22Rv1 (cell line): ENCODE measurements around the gene IFNLR1.

Experiments
- ZFX ChIP-seq: fragments of 450-650 bp; IDR thresholded peaks from 2 replicates; pipeline ENCODE4 v1.6.1; 2017; ENCODE audit warnings: antibody characterized with exemption, borderline replicate concordance
- TF ChIP-seq, protein P1 (sequence below): fragments of 450-650 bp; IDR thresholded peaks from 2 replicates; pipeline ENCODE4 v1.5.1; 2017; ENCODE audit warnings: mild to moderate bottlenecking

DNA sequence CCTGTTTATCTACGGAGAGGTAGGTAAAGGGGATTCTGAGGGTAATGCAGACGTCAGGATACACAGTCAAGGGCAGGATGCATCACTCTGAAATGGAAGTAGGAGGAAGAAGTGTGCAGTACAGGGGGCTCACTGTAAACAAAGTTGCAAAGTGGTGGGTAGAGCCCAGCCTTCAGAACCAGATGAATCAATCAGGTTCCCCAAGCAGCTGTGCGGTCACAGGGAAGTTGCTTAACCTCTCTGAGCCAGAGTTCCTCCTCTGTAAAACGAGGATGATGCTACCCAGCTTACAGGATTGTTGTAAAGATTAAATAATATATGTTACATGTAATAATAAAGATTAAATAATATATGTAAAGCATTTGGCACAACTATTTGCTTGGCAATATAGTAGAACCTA, 61.6 kb downstream of the IFNLR1 start:
- TF ChIP-seq, protein P1, sequence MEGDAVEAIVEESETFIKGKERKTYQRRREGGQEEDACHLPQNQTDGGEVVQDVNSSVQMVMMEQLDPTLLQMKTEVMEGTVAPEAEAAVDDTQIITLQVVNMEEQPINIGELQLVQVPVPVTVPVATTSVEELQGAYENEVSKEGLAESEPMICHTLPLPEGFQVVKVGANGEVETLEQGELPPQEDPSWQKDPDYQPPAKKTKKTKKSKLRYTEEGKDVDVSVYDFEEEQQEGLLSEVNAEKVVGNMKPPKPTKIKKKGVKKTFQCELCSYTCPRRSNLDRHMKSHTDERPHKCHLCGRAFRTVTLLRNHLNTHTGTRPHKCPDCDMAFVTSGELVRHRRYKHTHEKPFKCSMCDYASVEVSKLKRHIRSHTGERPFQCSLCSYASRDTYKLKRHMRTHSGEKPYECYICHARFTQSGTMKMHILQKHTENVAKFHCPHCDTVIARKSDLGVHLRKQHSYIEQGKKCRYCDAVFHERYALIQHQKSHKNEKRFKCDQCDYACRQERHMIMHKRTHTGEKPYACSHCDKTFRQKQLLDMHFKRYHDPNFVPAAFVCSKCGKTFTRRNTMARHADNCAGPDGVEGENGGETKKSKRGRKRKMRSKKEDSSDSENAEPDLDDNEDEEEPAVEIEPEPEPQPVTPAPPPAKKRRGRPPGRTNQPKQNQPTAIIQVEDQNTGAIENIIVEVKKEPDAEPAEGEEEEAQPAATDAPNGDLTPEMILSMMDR, result no peak
- no peak for TF ChIP-seq ZFX
